Gastrocnemius medialis (tissue), 4 donors: Measurements from ENCODE around the gene UQCRH. TPM values are rescaled to one million over a fixed set of nuclear protein-coding genes. Genes with fewer than 3 reads are reported as not detected.
"Not testable (repeated sequence)": the region's sequence is repeated elsewhere in the genome, so short reads cannot be mapped to it uniquely, and the experiment has no call there.

Experiments
- ATAC-seq, 2 donors: fragments of 150-250 bp; one replicate each; pipeline ENCODE4 v1.9.1; 2016
- DNase-seq, 2 donors: peaks; one replicate each; pipeline ENCODE4 v3.0.0-alpha.2; 2019
- H3K27ac ChIP-seq, 4 donors: fragments of 200-600 bp; sonication (generic); 1 replicate in 1 of 4; 2 replicates in 3 of 4; pipeline ENCODE4 v1.5.1; 2016 to 2018; ENCODE audit warnings: mild to moderate bottlenecking in 2 of 4, moderate library complexity in 1 of 4
- H3K27me3 ChIP-seq, 3 donors: fragments of 200-600 bp; sonication (generic) in 2 of 3; 1 replicate in 1 of 3; 2 replicates in 2 of 3; pipeline versions ENCODE4 v1.5.1 to v1.6.0; 2016 to 2019; ENCODE audit warnings: mild to moderate bottlenecking in 1 of 3, moderate library complexity in 1 of 3
- H3K36me3 ChIP-seq, 2 donors: fragments of 200-600 bp; sonication (generic) in 1 of 2; one replicate each; pipeline ENCODE4 v1.5.1; 2017 to 2018
- H3K4me1 ChIP-seq, 2 donors: fragments of 200-600 bp; sonication (generic) in 1 of 2; one replicate each; pipeline ENCODE4 v1.5.1; 2016 to 2017; ENCODE audit warnings: mild to moderate bottlenecking in 2 of 2
- H3K4me3 ChIP-seq, 4 donors: fragments of 200-600 bp; sonication (generic) in 3 of 4; 1 replicate in 1 of 4; 2 replicates in 3 of 4; pipeline ENCODE4 v1.5.1; 2016 to 2019; ENCODE audit warnings: mild to moderate bottlenecking in 2 of 4
- H3K9me3 ChIP-seq, 3 donors: fragments of 200-600 bp; sonication (generic) in 2 of 3; 1 replicate in 1 of 3; 2 replicates in 2 of 3; pipeline ENCODE4 v1.5.1; 2016 to 2019
- POLR2A ChIP-seq, 2 donors: fragments of 450-650 bp; IDR thresholded peaks; one replicate each; pipeline ENCODE4 v1.6.1; 2017; ENCODE audit warnings: antibody characterized with exemption in 2 of 2, mild to moderate bottlenecking in 2 of 2, moderate library complexity in 2 of 2
- in situ Hi-C, 4 donors: fragments of 200-750 bp; cut with MboI; loops; one replicate each; pipeline versions ENCODE4 v1.15.0 to v1.8.0; 2017; ENCODE audit warnings: low sequenced_read_pairs in 4 of 4
- intact Hi-C: fragments of 100-400 bp; cut with DNase I; formaldehyde crosslinking; loops from one replicate; pipeline ENCODE4 v1.15.1; 2023; ENCODE audit warnings: low total_unique reads
- total RNA-seq, 4 donors: library from RNA; depleted of rRNA; stranded (reverse); fragments of >200 nt; gene quantifications; one replicate each; pipeline versions ENCODE4 v1.1.0 to v1.2.3, GENCODE V29; 2016
- TF ChIP-seq, protein P1 (sequence below), 5 experiments: fragments of 450-650 bp in 3 of 5; fragments of 200-600 bp in 2 of 5; sonication (generic) in 2 of 5; IDR thresholded peaks in 4 of 5; conservative IDR thresholded peaks in 1 of 5; 1 replicate in 4 of 5; 2 replicates in 1 of 5; pipeline ENCODE4 v1.5.1; 2016 to 2019; ENCODE audit warnings: antibody characterized with exemption in 5 of 5, mild to moderate bottlenecking in 3 of 5, moderate library complexity in 3 of 5

Gene UQCRH
- total RNA-seq, 4 donors from 2014 or later, result 415 to 695 (median 493) TPM

DNA sequence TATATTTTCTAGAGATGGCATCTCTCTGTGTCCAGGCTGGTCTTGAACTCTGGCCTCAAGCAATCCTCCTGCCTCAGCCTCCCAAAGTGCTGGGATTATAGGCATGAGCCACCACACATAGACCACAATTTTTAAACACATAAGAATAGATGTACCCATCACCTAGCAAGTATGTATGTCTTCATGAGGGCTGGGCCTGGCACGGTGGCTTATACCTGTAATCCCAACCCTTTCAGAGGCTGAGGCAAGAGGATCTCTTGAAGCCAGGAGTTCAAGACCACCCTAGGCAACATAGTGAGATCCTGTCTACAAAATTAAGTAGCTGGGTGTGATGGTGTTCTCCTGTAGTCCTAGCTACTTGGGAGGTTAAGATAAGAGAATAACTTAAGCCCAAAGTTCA lies 13.8 kb downstream of the UQCRH start:
- intact Hi-C loops (no loop called here), in situ Hi-C loops (no loop called here)
- Histone ChIP-seq H3K4me3 (no peak overlapping the region), H3K9me3 (no peaks in the 10 kb centered on the region), H3K27ac (no peak overlapping the region), H3K27me3 (no peaks in the 10 kb centered on the region), H3K4me1 (no peaks in the 10 kb centered on the region), H3K36me3 (peaks cover 0 to 50% of the 10 kb centered on the region in 2 donors)
- TF ChIP-seq, protein P1, sequence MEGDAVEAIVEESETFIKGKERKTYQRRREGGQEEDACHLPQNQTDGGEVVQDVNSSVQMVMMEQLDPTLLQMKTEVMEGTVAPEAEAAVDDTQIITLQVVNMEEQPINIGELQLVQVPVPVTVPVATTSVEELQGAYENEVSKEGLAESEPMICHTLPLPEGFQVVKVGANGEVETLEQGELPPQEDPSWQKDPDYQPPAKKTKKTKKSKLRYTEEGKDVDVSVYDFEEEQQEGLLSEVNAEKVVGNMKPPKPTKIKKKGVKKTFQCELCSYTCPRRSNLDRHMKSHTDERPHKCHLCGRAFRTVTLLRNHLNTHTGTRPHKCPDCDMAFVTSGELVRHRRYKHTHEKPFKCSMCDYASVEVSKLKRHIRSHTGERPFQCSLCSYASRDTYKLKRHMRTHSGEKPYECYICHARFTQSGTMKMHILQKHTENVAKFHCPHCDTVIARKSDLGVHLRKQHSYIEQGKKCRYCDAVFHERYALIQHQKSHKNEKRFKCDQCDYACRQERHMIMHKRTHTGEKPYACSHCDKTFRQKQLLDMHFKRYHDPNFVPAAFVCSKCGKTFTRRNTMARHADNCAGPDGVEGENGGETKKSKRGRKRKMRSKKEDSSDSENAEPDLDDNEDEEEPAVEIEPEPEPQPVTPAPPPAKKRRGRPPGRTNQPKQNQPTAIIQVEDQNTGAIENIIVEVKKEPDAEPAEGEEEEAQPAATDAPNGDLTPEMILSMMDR (IDR thresholded peaks at IDR 0.05 in 4 of 5, conservative IDR thresholded peaks at IDR 0.05 in 1 of 5), result no peak
- TF ChIP-seq POLR2A (IDR thresholded peaks at IDR 0.05), result no peak
- ATAC-seq (no peak), DNase-seq (no peak)

- DNase-seq, H3K27me3 ChIP-seq, H3K4me3 ChIP-seq, in situ Hi-C loops, ATAC-seq, intact Hi-C loops, H3K27ac ChIP-seq, H3K9me3 ChIP-seq, H3K4me1 ChIP-seq: not testable (repeated sequence)
- H3K36me3 ChIP-seq, result peaks cover 0 to 30% of the 10 kb centered on the region in 2 donors
These were observed 15.8 kb downstream of the UQCRH start for GRCh38 chr1:46319301-46319700.

DNA sequence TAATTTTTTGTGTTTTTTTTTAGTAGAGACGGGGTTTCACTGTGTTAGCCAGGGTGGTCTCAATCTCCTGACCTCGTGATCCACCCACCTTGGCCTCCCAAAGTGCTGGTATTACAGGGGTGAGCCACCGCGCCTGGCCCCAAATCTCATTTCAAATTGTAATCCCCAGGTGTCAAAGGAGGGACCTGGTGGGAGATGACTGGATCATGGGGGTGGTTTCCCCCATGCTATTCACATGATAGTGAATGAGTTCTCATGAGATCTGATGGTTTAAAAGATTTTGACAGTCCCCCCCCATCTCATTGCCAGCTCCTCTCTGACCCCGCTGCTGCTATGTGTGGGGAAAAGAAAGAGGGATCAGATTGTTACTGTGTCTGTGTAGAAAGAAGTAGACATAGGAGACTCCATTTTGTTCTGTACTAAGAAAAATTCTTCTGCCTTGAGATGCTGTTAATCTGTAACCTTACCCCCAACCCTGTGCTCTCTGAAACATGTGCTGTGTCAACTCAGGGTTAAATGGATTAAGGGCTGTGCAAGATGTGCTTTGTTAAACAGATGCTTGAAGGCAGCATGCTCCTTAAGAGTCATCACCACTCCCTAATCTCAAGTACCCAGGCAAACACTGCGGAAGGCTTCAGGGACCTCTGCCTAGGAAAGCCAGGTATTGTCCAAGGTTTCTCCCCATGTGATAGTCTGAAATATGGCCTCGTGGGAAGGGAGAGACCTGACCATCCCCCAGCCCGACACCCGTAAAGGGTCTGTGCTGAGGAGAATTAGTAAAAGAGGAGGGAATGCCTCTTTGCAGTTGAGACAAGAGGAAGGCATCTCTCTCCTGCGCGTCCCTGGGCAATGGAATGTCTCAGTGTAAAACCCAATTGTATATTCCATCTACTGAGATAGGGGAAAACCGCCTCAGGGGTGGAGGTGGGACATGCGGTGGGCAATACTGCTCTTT lies 16.7 kb downstream of the UQCRH start:
- H3K27me3 ChIP-seq, H3K27ac ChIP-seq, in situ Hi-C loops, H3K9me3 ChIP-seq, H3K4me1 ChIP-seq, intact Hi-C loops, ATAC-seq, H3K4me3 ChIP-seq, DNase-seq: not testable (repeated sequence)
- peaks cover 0 to 24% of the 10 kb centered on the region in 2 donors for H3K36me3 ChIP-seq

- DNase-seq, in situ Hi-C loops: not testable (repeated sequence)
These were observed 18.7 kb downstream of the UQCRH start for GRCh38 chr1:46322191-46322590.

DNA sequence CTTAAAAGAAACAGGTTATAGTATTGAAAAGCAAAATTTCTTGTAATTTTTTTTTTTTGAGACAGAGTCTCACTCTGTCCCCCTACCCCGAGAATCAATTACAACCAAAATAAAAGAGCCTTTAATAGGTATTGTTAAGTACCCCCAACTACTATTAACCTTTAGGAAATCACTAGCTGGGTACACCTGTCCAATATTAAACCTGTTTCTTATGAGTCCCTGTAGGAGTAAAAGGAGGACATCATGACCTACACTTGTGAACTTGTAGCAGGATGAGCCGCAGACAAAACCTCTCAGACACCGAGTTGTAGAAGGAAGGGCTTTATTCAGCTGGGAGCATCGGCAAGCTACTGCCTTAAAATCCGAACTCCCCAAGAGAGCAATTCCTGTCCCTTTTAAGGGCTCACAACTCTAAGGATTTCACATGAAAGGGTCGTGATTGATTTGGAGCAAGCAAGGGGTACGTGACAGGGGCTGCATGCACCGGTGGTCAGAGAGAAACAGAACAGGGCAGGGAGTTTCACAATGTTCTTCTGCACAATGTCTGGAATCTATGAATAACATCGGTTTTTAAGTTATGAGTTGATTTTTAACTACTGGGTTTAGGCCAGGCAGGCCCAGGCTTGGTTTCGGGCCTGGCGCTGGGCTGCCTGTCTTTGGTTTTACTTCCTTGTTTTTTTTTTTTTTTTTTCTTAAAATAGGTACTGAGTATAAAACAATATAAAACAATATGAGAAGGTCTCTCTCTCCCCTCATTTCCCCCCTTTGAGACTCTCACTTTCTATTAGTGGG lies 22.0 kb downstream of the UQCRH start:
- H3K27me3 ChIP-seq, in situ Hi-C loops, H3K4me3 ChIP-seq, H3K9me3 ChIP-seq, ATAC-seq, H3K36me3 ChIP-seq, intact Hi-C loops, H3K27ac ChIP-seq, DNase-seq, H3K4me1 ChIP-seq: not testable (repeated sequence)

More at GRCh38 chr1:46322191-46322590, 18.7 kb downstream of the UQCRH start:
- H3K9me3 ChIP-seq, H3K4me3 ChIP-seq, H3K27ac ChIP-seq, H3K27me3 ChIP-seq, H3K36me3 ChIP-seq, intact Hi-C loops, ATAC-seq, H3K4me1 ChIP-seq: not testable (repeated sequence)

GRCh38 chr1:46328182-46328581 lies 24.7 kb downstream of the UQCRH start:
- H3K27me3 ChIP-seq, H3K36me3 ChIP-seq, in situ Hi-C loops, H3K27ac ChIP-seq, intact Hi-C loops, H3K9me3 ChIP-seq, ATAC-seq, H3K4me3 ChIP-seq, DNase-seq, H3K4me1 ChIP-seq: not testable (repeated sequence)

- H3K4me3 ChIP-seq, H3K36me3 ChIP-seq, DNase-seq, H3K27me3 ChIP-seq, ATAC-seq, in situ Hi-C loops, H3K9me3 ChIP-seq, H3K4me1 ChIP-seq, H3K27ac ChIP-seq, intact Hi-C loops: not testable (repeated sequence)
These were observed 26.3 kb downstream of the UQCRH start for GRCh38 chr1:46329807-46330206.

DNA sequence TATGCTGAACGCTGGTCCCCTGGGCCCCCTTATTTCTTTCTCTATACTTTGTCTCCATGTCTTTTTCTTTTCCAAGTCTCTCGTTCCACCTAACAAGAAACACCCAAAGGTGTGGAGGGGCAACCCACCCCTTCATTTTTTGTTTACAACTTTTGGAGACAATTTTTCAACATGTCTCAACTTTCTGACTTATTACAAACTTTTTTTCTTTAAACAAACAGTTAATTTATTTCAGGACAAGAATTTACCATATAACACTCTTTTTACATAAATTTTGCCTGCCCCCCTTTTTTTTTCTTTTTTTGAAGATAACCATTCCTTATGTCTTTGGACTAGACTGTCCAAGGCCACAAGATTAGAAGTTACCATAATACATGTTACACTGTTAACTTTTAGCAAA lies 26.9 kb downstream of the UQCRH start:
- H3K4me1 ChIP-seq, intact Hi-C loops, H3K9me3 ChIP-seq, H3K4me3 ChIP-seq, ATAC-seq, in situ Hi-C loops, DNase-seq, H3K36me3 ChIP-seq, H3K27ac ChIP-seq, H3K27me3 ChIP-seq: not testable (repeated sequence)

DNA sequence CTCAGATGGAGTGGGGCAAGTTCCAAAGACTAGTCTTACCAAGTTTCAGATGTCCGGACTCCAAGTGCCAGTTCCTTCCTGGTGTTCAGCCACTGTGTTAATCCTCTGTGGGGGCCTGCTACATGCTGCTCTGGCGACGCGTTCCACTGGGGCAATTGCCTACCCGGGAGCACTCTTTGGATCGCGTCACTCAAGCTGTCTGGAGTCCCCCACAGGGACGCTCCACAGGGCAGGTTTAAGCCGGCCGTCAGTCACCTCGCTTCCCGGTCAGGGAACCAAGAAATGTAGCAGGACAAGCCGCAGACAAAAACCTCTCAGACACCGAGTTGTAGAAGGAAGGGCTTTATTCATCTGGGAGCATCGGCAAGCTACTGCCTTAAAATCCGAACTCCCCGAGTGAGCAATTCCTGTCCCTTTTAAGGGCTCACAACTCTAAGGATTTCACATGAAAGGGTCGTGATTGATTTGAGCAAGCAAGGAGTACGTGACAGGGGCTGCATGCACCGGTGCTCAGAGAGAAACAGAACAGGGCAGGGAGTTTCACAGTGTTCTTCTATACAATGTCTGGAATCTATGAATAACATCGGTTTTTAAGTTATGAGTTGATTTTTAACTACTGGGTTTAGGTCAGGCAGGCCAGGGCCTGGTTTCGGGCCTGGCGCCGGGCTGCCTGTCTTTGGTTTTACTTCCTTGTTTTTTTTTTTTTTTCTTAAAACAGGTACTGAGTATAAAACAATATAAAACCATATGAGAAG lies 28.5 kb downstream of the UQCRH start:
- H3K27ac ChIP-seq, H3K9me3 ChIP-seq, intact Hi-C loops, H3K27me3 ChIP-seq, H3K4me1 ChIP-seq, H3K36me3 ChIP-seq, DNase-seq, ATAC-seq, in situ Hi-C loops, H3K4me3 ChIP-seq: not testable (repeated sequence)
